Left lung (tissue), 10 donors: ENCODE measurements around the gene MT1H. TPM values are rescaled to one million over a fixed set of nuclear protein-coding genes. Genes with fewer than 3 reads are reported as not detected.

Source experiments
- ATAC-seq: fragments of 200-7000 bp; cut with Tn5 transposase; one replicate; pipeline ENCODE4 v1.9.1; 2020; ENCODE audit warnings: moderate library complexity
- DNase-seq, 4 donors: peaks; one replicate each; pipeline ENCODE4 v3.0.0-alpha.2; 2013 to 2020
- H3K27ac ChIP-seq, 2 donors: fragments of 200-600 bp; sonication (generic) in 1 of 2; one replicate each; pipeline versions ENCODE4 v1.5.0 to v1.8.0; 2020 to 2021
- H3K27me3 ChIP-seq, 2 donors: fragments of 200-600 bp; sonication (generic) in 1 of 2; one replicate each; pipeline versions ENCODE4 v1.5.0 to v1.8.0; 2020 to 2021
- H3K36me3 ChIP-seq, 2 donors: fragments of 200-600 bp; sonication (generic) in 1 of 2; one replicate each; pipeline versions ENCODE4 v1.5.0 to v1.8.0; 2020 to 2021
- H3K4me1 ChIP-seq, 2 donors: fragments of 200-600 bp; one replicate each; pipeline ENCODE4 v1.8.0; 2021
- H3K4me3 ChIP-seq, 2 donors: fragments of 200-600 bp; sonication (generic) in 1 of 2; one replicate each; pipeline versions ENCODE4 v1.5.0 to v1.8.0; 2020 to 2021; ENCODE audit warnings: mild to moderate bottlenecking in 1 of 2
- H3K9me3 ChIP-seq, 2 donors: fragments of 200-600 bp; sonication (generic) in 1 of 2; one replicate each; pipeline versions ENCODE4 v1.5.0 to v1.8.0; 2020 to 2021
- intact Hi-C, 2 donors: fragments of 100-400 bp; cut with DNase I; formaldehyde crosslinking; loops; one replicate each; pipeline versions ENCODE4 v1.11.2 to v1.14.2; 2022
- polyA plus RNA-seq, 6 donors: library from polyadenylated mRNA; unstranded; fragments of 120-200 nt; gene quantifications; one replicate each; pipeline ENCODE4 v1.2.1, GENCODE V29; 2013; ENCODE audit not compliant: insufficient read length in 6 of 6
- total RNA-seq, 2 donors: library from RNA; stranded (reverse); fragmentation: NEBNext Ultra II Directional; extraction: Animal tissue kit (Norgen Biotek cat#: 25700); gene quantifications; one replicate each; pipeline ENCODE4 v1.2.1, GENCODE V29; 2021
- TF ChIP-seq, protein P1 (sequence below), 2 donors: fragments of 200-600 bp; sonication (generic) in 1 of 2; IDR thresholded peaks; one replicate each; pipeline versions ENCODE4 v1.5.0 to v1.8.0; 2021; ENCODE audit warnings: antibody characterized with exemption in 2 of 2
- donor health status: DM: no; HTN: yes; CAD: no.
- donor health status: DM: no; HTN: no; CAD: no.

Gene MT1H
- total and polyA plus RNA-seq, 8 donors, result 1.1 to 2.3 (median 2.2) TPM; not detected in 4

DNA sequence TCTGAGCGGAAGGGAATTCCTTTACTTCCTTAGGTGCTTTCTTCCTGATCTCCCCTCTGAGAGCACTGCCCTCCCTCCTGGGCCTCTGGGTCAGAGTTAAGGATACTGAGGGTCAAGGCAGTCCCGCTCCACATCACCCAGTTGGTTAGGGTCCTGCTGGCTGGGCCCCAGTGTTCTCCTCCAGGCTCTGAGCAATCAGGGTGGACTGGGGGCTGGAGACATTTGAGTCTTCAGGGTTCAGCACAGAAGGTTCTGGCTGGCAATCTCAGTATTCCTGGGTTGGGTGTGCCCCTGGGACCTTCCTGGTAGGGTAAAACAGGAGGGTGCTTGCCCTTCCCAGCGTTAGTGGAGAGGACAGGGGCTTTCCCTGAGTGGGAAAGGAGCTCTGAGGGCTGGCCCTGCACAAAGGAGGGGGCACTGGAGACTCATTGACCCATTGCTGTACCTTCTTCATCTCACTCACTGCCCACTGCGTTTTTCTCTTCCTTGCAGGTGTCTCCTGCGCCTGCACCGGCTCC, 36.7 kb upstream of the MT1H start:
- no peak for DNase-seq
- TF ChIP-seq, protein P1, sequence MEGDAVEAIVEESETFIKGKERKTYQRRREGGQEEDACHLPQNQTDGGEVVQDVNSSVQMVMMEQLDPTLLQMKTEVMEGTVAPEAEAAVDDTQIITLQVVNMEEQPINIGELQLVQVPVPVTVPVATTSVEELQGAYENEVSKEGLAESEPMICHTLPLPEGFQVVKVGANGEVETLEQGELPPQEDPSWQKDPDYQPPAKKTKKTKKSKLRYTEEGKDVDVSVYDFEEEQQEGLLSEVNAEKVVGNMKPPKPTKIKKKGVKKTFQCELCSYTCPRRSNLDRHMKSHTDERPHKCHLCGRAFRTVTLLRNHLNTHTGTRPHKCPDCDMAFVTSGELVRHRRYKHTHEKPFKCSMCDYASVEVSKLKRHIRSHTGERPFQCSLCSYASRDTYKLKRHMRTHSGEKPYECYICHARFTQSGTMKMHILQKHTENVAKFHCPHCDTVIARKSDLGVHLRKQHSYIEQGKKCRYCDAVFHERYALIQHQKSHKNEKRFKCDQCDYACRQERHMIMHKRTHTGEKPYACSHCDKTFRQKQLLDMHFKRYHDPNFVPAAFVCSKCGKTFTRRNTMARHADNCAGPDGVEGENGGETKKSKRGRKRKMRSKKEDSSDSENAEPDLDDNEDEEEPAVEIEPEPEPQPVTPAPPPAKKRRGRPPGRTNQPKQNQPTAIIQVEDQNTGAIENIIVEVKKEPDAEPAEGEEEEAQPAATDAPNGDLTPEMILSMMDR (IDR thresholded peaks at IDR 0.05), result no peak
- Histone ChIP-seq H3K36me3 (no peaks in the 10 kb centered on the region), H3K4me3 (peak overlapping the region; percentile 41 to 44), H3K27me3 (peaks cover 28 to 77% of the 10 kb centered on the region in 2 donors), H3K27ac (peak overlapping the region in 1 of 2 donors; percentile 66), H3K9me3 (no peaks in the 10 kb centered on the region), H3K4me1 (peaks cover 0 to 23% of the 10 kb centered on the region in 2 donors)
- ATAC-seq, result no peak
- intact Hi-C loops, result no loop called here

DNA sequence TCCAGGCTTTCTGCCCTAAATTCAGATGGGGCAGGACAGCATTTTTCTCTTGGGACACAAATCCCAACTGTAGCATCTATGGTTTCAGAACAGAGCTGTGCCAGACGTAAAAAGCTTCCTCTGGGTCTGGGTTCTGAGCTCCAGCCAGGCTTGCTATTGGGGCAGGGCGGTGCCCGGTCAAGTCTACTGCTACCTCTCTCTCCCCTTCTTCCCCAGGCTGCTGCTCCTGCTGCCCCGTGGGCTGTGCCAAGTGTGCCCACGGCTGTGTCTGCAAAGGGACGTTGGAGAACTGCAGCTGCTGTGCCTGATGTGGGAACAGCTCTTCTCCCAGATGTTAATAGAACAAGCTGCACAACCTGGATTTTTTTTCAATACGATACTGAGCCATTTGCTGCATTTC, 36.1 kb upstream of the MT1H start:
- DNase-seq (no peak), ATAC-seq (no peak)
- Histone ChIP-seq H3K4me3 (peak overlapping the region in 1 of 2 donors; percentile 44), H3K36me3 (no peaks in the 10 kb centered on the region), H3K4me1 (peaks cover 0 to 28% of the 10 kb centered on the region in 2 donors), H3K27ac (no peak overlapping the region), H3K9me3 (no peaks in the 10 kb centered on the region), H3K27me3 (peaks cover 34 to 80% of the 10 kb centered on the region in 2 donors)
- TF ChIP-seq, protein P1 (IDR thresholded peaks at IDR 0.05), result no peak
- intact Hi-C loops, result no loop called here

DNA sequence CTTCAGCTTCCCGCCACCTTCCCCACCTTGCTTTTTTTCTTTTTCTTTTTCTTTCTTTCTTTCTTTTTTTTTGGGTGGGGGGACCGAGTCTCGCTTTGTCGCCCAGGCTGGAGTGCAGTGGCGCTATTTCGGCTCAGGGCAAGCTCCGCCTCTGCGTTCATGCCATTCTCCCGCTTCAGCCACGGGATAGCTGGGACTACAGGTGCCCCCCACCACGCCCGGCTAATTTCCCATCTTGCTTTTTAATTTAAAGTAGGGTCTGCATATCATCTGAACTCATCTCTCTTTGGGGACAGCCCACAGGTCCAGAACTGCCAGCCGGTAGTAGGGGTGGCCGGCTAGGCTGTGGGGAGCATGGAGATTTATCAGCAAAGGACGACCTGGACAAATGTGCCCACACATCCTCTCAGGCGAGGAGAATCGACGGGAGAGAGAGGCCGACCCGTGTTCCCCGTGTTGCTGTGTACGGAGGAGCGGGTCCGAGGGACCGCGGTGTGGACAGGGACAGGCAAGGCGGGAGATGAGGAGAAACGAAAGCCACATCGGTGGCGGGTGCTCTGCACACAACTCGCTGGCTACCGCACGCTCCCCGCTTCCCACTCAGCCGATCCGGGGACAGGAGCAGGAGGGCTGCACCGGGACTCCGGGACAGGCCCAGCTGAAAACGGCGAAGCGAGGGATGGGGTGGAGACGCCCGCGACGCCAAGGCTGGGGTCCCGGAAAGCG, 34.7 kb upstream of the MT1H start:
- H3K27ac ChIP-seq, result no peak overlapping the region
- H3K4me3 ChIP-seq, result peak overlapping the region in 1 of 2 donors; percentile 6
- peak in 1 of 4 donors; percentile 49 for DNase-seq
- no peaks in the 10 kb centered on the region for H3K9me3 ChIP-seq
- no peak for ATAC-seq
- TF ChIP-seq, protein P1 (IDR thresholded peaks at IDR 0.05), result no peak
- H3K27me3 ChIP-seq, result peaks cover 35 to 93% of the 10 kb centered on the region in 2 donors
- no peaks in the 10 kb centered on the region for H3K36me3 ChIP-seq
- peaks cover 0 to 31% of the 10 kb centered on the region in 2 donors for H3K4me1 ChIP-seq
- intact Hi-C loops, result no loop called here

DNA sequence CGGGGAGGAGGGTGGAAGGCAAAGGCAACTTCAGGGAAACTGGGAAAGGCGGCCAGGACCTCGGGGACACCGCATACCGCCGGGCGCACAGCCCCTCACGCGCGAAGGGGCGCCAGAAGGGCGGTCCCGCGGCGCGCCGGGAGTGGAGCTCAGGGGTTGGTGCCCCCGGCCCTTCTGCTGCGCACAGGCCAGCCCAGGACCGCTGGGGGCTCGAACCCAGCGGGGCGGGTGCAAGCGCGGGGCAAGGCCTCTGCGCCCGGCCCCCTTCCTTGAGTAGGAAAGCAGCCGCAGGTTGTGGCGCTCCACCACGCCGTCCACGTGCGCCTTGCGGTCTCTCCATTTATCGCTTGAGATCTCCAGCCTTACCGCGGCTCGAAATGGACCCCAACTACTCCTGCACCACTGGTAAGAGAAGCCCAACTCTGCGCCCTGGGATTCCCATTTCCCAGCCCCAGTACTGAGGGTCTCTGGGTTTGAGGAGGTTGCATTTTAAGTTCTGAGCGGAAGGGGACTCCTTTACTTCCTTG, 34.1 kb upstream of the MT1H start:
- no peaks in the 10 kb centered on the region for H3K36me3 ChIP-seq
- peak overlapping the region in 1 of 2 donors; percentile 6 for H3K4me3 ChIP-seq
- no peaks in the 10 kb centered on the region for H3K9me3 ChIP-seq
- DNase-seq, result peak in 1 of 4 donors; percentile 65
- no peak overlapping the region for H3K27ac ChIP-seq
- no peak for ATAC-seq
- TF ChIP-seq, protein P1 (IDR thresholded peaks at IDR 0.05), result no peak
- intact Hi-C loops, result no loop called here
- peaks cover 0 to 31% of the 10 kb centered on the region in 2 donors for H3K4me1 ChIP-seq
- peaks cover 35 to 100% of the 10 kb centered on the region in 2 donors for H3K27me3 ChIP-seq
